ENCODE measurements around the gene CUL4A.

GRCh38 chr13:113164492-113164891, 44.9 kb upstream of the CUL4A start:
- TF ChIP-seq POLR2A (IDR thresholded peaks at IDR 0.05), result no peak
- TF ChIP-seq CTCF (IDR thresholded peaks at IDR 0.05 in 4 of 5, conservative IDR thresholded peaks at IDR 0.05 in 1 of 5), result no peak
